ENCODE data around the gene SNAPC4.

Gene SNAPC4

GRCh38 chr9:136394312-136395019 lies 5.5 kb downstream of the SNAPC4 start:
- Histone ChIP-seq H3K9ac (ENCODE audit: low read length) (no peak overlapping the region), H3K36me3 (ENCODE audit: insufficient read depth, low read length) (peaks cover 70% of the 10 kb centered on the region), H3K27me3 (ENCODE audit: control insufficient read depth in 1 of 2, insufficient read depth in 2 of 2, low read length in 2 of 2) (no peaks in the 10 kb centered on the region), H3K27ac (ENCODE audit: low read depth, low read length) (no peak overlapping the region), H3K4me1 (ENCODE audit: insufficient read depth, low read length) (peaks cover 11% of the 10 kb centered on the region), H3K9me3 (ENCODE audit: low read length) (no peaks in the 10 kb centered on the region), H3K4me3 (ENCODE audit: low read depth in 1 of 2, low read length in 2 of 2) (no peak overlapping the region)

GRCh38 chr9:136393531-136393930 lies 6.4 kb downstream of the SNAPC4 start:
- Histone ChIP-seq H3K27ac (ENCODE audit: low read depth, low read length) (no peak overlapping the region), H3K9ac (ENCODE audit: low read length) (no peak overlapping the region), H3K27me3 (ENCODE audit: control insufficient read depth in 1 of 2, insufficient read depth in 2 of 2, low read length in 2 of 2) (no peaks in the 10 kb centered on the region), H3K4me1 (ENCODE audit: insufficient read depth, low read length) (peaks cover 5% of the 10 kb centered on the region), H3K36me3 (ENCODE audit: insufficient read depth, low read length) (peaks cover 76% of the 10 kb centered on the region), H3K4me3 (ENCODE audit: low read depth in 1 of 2, low read length in 2 of 2) (no peak overlapping the region), H3K9me3 (ENCODE audit: low read length) (no peaks in the 10 kb centered on the region)

- Histone ChIP-seq H3K36me3 (ENCODE audit: insufficient read depth, low read length) (peaks cover 79% of the 10 kb centered on the region), H3K4me3 (ENCODE audit: low read depth in 1 of 2, low read length in 2 of 2) (no peak overlapping the region), H3K9me3 (ENCODE audit: low read length) (no peaks in the 10 kb centered on the region), H3K27me3 (ENCODE audit: control insufficient read depth in 1 of 2, insufficient read depth in 2 of 2, low read length in 2 of 2) (no peaks in the 10 kb centered on the region), H3K4me1 (ENCODE audit: insufficient read depth, low read length) (no peaks in the 10 kb centered on the region), H3K9ac (ENCODE audit: low read length) (no peak overlapping the region), H3K27ac (ENCODE audit: low read depth, low read length) (no peak overlapping the region)
Measured at GRCh38 chr9:136392538-136393449, 7.2 kb downstream of the SNAPC4 start.

GRCh38 chr9:136391737-136392537 lies 8.0 kb downstream of the SNAPC4 start:
- no peaks in the 10 kb centered on the region for H3K27me3 ChIP-seq (ENCODE audit: control insufficient read depth in 1 of 2, insufficient read depth in 2 of 2, low read length in 2 of 2)
- peaks cover 80% of the 10 kb centered on the region for H3K36me3 ChIP-seq (ENCODE audit: insufficient read depth, low read length)
- H3K27ac ChIP-seq (ENCODE audit: low read depth, low read length): no peak overlapping the region
- no peak overlapping the region for H3K9ac ChIP-seq (ENCODE audit: low read length)
- H3K4me3 ChIP-seq (ENCODE audit: low read depth in 1 of 2, low read length in 2 of 2): no peak overlapping the region
- no peaks in the 10 kb centered on the region for H3K4me1 ChIP-seq (ENCODE audit: insufficient read depth, low read length)
- H3K9me3 ChIP-seq (ENCODE audit: low read length): no peaks in the 10 kb centered on the region

- Histone ChIP-seq H3K9ac (ENCODE audit: low read length) (no peak overlapping the region), H3K27ac (ENCODE audit: low read depth, low read length) (no peak overlapping the region), H3K4me3 (ENCODE audit: low read depth in 1 of 2, low read length in 2 of 2) (no peak overlapping the region), H3K36me3 (ENCODE audit: insufficient read depth, low read length) (peaks cover 61% of the 10 kb centered on the region), H3K27me3 (ENCODE audit: control insufficient read depth in 1 of 2, insufficient read depth in 2 of 2, low read length in 2 of 2) (no peaks in the 10 kb centered on the region), H3K4me1 (ENCODE audit: insufficient read depth, low read length) (no peaks in the 10 kb centered on the region), H3K9me3 (ENCODE audit: low read length) (no peaks in the 10 kb centered on the region)
Measured at GRCh38 chr9:136389396-136389795, 10.6 kb downstream of the SNAPC4 start.

- Histone ChIP-seq H3K27me3 (ENCODE audit: control insufficient read depth in 1 of 2, insufficient read depth in 2 of 2, low read length in 2 of 2) (no peaks in the 10 kb centered on the region), H3K36me3 (ENCODE audit: insufficient read depth, low read length) (peaks cover 41% of the 10 kb centered on the region), H3K27ac (ENCODE audit: low read depth, low read length) (no peak overlapping the region), H3K4me3 (ENCODE audit: low read depth in 1 of 2, low read length in 2 of 2) (no peak overlapping the region), H3K4me1 (ENCODE audit: insufficient read depth, low read length) (no peaks in the 10 kb centered on the region), H3K9me3 (ENCODE audit: low read length) (no peaks in the 10 kb centered on the region), H3K9ac (ENCODE audit: low read length) (no peak overlapping the region)
Measured at GRCh38 chr9:136387217-136387616, 12.8 kb downstream of the SNAPC4 start.

DNA sequence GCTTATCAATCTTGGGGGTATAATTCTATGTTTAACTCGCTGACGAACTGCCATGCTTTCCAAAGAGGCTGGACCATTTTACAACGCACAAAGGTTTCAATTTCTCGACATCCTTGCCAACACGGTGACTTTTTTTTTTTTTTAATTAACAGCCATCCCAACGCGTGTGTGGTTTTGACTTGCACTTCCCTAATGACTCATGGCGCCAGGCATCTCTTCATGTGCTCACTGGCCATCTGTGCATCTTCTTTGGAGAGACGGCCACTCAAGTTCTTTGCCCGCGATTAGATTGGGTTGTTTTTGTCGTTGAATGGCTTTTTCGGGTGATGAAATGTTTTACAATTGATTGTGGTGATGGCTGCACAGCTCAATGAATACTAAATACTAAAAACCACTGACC lies 14.0 kb downstream of the SNAPC4 start:
- Histone ChIP-seq H3K4me1 (ENCODE audit: insufficient read depth, low read length) (no peaks in the 10 kb centered on the region), H3K27me3 (ENCODE audit: control insufficient read depth in 1 of 2, insufficient read depth in 2 of 2, low read length in 2 of 2) (no peaks in the 10 kb centered on the region), H3K27ac (ENCODE audit: low read depth, low read length) (no peak overlapping the region), H3K4me3 (ENCODE audit: low read depth in 1 of 2, low read length in 2 of 2) (no peak overlapping the region), H3K9me3 (ENCODE audit: low read length) (no peaks in the 10 kb centered on the region), H3K9ac (ENCODE audit: low read length) (no peak overlapping the region), H3K36me3 (ENCODE audit: insufficient read depth, low read length) (peaks cover 32% of the 10 kb centered on the region)

- peaks cover 35% of the 10 kb centered on the region for H3K36me3 ChIP-seq (ENCODE audit: insufficient read depth, low read length)
- no peaks in the 10 kb centered on the region for H3K27me3 ChIP-seq (ENCODE audit: control insufficient read depth in 1 of 2, insufficient read depth in 2 of 2, low read length in 2 of 2)
- no peaks in the 10 kb centered on the region for H3K9me3 ChIP-seq (ENCODE audit: low read length)
- no peak overlapping the region for H3K4me3 ChIP-seq (ENCODE audit: low read depth in 1 of 2, low read length in 2 of 2)
- H3K4me1 ChIP-seq (ENCODE audit: insufficient read depth, low read length): no peaks in the 10 kb centered on the region
- no peak overlapping the region for H3K9ac ChIP-seq (ENCODE audit: low read length)
- no peak overlapping the region for H3K27ac ChIP-seq (ENCODE audit: low read depth, low read length)
Measured at GRCh38 chr9:136385015-136385414, 15.0 kb downstream of the SNAPC4 start.

GRCh38 chr9:136383436-136383835 lies 16.5 kb downstream of the SNAPC4 start:
- Histone ChIP-seq H3K4me1 (ENCODE audit: insufficient read depth, low read length) (no peaks in the 10 kb centered on the region), H3K9ac (ENCODE audit: low read length) (no peak overlapping the region), H3K4me3 (ENCODE audit: low read depth in 1 of 2, low read length in 2 of 2) (no peak overlapping the region), H3K27me3 (ENCODE audit: control insufficient read depth in 1 of 2, insufficient read depth in 2 of 2, low read length in 2 of 2) (no peaks in the 10 kb centered on the region), H3K27ac (ENCODE audit: low read depth, low read length) (no peak overlapping the region), H3K9me3 (ENCODE audit: low read length) (no peaks in the 10 kb centered on the region), H3K36me3 (ENCODE audit: insufficient read depth, low read length) (peaks cover 25% of the 10 kb centered on the region)

DNA sequence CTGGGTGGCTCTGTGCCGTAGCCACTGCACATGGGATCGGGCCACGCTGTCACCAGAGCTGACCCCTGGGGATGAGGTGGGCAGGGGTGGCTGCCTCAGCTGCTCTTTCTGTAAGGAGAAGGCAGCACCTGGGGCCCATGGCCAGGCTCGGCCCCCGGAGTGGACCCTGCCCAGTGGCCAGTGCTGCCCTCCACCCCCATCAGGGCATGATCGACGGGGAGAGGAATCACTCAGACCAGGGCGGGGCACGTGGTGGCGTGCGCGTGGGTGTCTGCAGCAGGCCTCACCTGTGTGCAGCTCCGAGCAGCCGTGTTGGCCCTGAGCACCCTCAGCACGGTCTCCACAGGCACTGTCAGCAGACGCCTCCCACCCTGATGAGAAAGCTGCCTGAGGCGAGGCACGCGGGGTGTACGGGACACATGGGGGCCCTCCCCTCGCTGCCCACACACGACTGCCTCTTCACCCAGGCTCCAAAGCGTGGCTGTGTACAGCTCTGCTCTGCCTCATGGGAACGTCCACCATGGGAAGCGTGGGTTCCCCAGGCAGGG lies 17.9 kb downstream of the SNAPC4 start:
- H3K27ac ChIP-seq (ENCODE audit: low read depth, low read length): no peak overlapping the region
- no peaks in the 10 kb centered on the region for H3K9me3 ChIP-seq (ENCODE audit: low read length)
- peaks cover 13% of the 10 kb centered on the region for H3K36me3 ChIP-seq (ENCODE audit: insufficient read depth, low read length)
- no peaks in the 10 kb centered on the region for H3K27me3 ChIP-seq (ENCODE audit: control insufficient read depth in 1 of 2, insufficient read depth in 2 of 2, low read length in 2 of 2)
- H3K4me1 ChIP-seq (ENCODE audit: insufficient read depth, low read length): no peaks in the 10 kb centered on the region
- H3K4me3 ChIP-seq (ENCODE audit: low read depth in 1 of 2, low read length in 2 of 2): no peak overlapping the region
- H3K9ac ChIP-seq (ENCODE audit: low read length): no peak overlapping the region

DNA sequence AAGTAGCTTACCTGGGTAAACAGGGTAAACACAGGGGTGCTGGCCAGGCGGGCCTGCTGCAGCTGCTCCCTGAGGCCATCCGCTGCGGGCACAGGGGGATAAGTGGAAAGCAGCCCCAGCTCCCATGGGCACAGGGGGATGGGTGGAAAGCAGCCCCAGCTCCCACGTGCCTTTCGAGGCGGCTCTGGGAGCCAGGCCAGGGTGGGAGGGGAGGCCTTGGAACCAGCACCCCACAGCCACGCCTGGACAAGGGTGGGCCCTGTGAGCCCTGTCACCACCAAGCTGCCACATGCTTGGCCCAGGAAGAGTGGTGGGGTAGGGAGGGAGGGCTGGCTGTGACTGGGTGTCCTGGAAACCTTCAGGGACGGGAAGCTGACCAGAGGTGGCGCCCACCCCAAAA lies 18.7 kb downstream of the SNAPC4 start:
- Histone ChIP-seq H3K27ac (ENCODE audit: low read depth, low read length) (no peak overlapping the region), H3K4me3 (ENCODE audit: low read depth in 1 of 2, low read length in 2 of 2) (no peak overlapping the region), H3K9me3 (ENCODE audit: low read length) (no peaks in the 10 kb centered on the region), H3K36me3 (ENCODE audit: insufficient read depth, low read length) (peaks cover 13% of the 10 kb centered on the region), H3K9ac (ENCODE audit: low read length) (no peak overlapping the region), H3K4me1 (ENCODE audit: insufficient read depth, low read length) (no peaks in the 10 kb centered on the region), H3K27me3 (ENCODE audit: control insufficient read depth in 1 of 2, insufficient read depth in 2 of 2, low read length in 2 of 2) (no peaks in the 10 kb centered on the region)
